Measurements from ENCODE around the gene USP9Y.
"Not testable (repeated sequence)": the region's sequence is repeated elsewhere in the genome, so short reads cannot be mapped to it uniquely, and the experiment has no call there.

Gene USP9Y, protein sequence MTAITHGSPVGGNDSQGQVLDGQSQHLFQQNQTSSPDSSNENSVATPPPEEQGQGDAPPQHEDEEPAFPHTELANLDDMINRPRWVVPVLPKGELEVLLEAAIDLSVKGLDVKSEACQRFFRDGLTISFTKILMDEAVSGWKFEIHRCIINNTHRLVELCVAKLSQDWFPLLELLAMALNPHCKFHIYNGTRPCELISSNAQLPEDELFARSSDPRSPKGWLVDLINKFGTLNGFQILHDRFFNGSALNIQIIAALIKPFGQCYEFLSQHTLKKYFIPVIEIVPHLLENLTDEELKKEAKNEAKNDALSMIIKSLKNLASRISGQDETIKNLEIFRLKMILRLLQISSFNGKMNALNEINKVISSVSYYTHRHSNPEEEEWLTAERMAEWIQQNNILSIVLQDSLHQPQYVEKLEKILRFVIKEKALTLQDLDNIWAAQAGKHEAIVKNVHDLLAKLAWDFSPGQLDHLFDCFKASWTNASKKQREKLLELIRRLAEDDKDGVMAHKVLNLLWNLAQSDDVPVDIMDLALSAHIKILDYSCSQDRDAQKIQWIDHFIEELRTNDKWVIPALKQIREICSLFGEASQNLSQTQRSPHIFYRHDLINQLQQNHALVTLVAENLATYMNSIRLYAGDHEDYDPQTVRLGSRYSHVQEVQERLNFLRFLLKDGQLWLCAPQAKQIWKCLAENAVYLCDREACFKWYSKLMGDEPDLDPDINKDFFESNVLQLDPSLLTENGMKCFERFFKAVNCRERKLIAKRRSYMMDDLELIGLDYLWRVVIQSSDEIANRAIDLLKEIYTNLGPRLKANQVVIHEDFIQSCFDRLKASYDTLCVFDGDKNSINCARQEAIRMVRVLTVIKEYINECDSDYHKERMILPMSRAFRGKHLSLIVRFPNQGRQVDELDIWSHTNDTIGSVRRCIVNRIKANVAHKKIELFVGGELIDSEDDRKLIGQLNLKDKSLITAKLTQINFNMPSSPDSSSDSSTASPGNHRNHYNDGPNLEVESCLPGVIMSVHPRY (N-terminal part only)

DNA sequence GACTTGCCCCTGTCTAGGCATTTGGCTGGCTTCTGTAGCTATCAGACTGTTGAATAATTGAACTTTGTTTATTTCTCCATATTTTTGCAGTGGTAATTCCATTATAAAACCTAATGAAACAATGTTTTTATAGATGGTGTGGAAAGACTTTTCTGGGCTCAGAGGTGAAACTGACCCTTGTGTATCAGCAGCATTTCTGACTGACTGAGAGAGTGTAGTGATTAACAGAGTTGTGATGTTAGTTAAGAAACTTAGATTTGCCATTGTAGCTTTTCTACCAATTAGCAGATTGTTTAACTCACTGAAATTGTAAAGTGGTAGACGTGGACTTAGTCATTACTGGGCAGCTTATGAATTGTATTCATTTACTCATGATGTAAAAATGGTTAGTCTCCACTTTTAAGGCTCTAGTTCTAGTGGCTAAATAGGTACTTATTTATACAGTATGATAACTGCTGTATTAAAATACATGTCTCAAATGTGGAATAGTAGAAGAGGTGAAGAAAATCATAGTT, at the start of gene USP9Y:
TSS of gene USP9Y (plus strand) at position 51 of the 515 bp plus-strand sequence. CDS start 8,217 bp downstream, outside the sequence.
- Histone ChIP-seq H3K27ac (no peak within 1 kb of the TSS), H3K4me3 (no peak within 1 kb of the TSS)
- TF ChIP-seq, protein P1, sequence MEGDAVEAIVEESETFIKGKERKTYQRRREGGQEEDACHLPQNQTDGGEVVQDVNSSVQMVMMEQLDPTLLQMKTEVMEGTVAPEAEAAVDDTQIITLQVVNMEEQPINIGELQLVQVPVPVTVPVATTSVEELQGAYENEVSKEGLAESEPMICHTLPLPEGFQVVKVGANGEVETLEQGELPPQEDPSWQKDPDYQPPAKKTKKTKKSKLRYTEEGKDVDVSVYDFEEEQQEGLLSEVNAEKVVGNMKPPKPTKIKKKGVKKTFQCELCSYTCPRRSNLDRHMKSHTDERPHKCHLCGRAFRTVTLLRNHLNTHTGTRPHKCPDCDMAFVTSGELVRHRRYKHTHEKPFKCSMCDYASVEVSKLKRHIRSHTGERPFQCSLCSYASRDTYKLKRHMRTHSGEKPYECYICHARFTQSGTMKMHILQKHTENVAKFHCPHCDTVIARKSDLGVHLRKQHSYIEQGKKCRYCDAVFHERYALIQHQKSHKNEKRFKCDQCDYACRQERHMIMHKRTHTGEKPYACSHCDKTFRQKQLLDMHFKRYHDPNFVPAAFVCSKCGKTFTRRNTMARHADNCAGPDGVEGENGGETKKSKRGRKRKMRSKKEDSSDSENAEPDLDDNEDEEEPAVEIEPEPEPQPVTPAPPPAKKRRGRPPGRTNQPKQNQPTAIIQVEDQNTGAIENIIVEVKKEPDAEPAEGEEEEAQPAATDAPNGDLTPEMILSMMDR (IDR thresholded peaks at IDR 0.05) = no peak
- no peak for DNase-seq (ENCODE audit: low spot score)

DNA sequence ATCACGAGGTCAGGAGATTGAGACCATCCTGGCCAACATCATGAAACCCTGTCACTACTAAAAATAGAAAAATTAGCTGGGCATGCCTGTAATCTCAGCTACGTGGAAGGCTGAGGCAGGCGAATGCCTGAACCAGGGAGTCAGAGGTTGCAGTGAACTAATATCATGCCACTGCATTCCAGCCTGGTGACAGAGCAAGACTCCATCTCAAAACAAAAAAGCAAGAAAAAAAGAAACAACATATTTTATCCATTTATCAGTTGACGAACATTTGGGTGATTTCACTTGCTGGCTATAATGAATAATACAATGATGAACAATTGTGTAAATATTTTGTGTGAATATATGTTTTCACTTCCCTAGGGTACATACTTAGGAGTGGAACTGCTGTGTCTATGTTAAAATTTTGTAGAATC, 49.4 kb upstream of the USP9Y start:
- TF ChIP-seq, protein P1 (IDR thresholded peaks at IDR 0.05) = no peak
- DNase-seq (ENCODE audit: low spot score) = no peak
- Histone ChIP-seq H3K27ac (no peak overlapping the region), H3K4me3 (no peak overlapping the region)

DNA sequence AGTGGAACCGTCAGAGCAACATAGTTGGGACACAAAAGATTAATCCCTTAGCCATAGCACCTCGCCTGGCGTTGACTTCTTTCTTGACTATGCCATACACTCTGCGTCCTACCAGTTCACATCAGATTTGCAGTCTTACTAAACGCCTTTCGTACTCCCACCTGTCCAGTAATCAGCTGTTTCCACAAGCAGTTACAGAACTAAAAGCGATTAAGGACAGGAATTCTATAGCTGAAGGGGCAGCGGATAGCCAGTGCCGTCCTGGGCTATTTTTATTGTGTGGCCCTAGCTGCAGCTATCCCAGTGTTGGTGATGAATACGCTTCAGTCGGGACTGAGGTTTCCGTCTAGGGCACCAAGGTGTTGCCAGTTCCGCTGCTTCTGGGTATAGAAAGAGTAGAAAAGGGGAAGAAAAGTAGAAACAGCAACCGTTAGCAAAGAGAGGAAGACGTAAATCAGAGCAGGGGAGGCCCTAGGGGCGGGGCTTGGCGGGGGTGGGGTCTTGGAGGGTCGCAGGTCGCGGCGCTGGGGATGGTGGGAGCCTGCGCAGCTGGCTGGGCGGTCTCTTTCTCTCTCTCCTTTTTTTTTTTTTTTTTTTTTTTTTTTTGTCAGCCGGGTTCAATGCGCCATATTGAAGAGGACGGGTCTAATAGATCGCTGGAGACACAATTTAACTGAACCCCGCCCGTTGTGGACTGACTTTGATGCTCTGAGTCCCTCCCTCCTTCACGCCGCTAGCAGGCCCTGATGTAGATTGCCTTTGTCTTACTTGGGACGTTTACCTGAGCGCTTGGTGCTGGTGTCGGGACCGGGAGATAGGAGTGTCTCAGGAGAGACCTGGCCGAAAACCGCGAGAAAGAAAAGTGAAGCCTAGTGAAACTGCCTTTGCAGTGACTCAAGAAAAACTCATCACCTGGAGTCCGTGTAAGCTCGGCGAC, 39.0 kb upstream of the USP9Y start:
- H3K27ac ChIP-seq = no peak overlapping the region
- TF ChIP-seq, protein P1 (IDR thresholded peaks at IDR 0.05) = no peak
- DNase-seq (ENCODE audit: low spot score) = no peak
- no peak overlapping the region for H3K4me3 ChIP-seq

DNA sequence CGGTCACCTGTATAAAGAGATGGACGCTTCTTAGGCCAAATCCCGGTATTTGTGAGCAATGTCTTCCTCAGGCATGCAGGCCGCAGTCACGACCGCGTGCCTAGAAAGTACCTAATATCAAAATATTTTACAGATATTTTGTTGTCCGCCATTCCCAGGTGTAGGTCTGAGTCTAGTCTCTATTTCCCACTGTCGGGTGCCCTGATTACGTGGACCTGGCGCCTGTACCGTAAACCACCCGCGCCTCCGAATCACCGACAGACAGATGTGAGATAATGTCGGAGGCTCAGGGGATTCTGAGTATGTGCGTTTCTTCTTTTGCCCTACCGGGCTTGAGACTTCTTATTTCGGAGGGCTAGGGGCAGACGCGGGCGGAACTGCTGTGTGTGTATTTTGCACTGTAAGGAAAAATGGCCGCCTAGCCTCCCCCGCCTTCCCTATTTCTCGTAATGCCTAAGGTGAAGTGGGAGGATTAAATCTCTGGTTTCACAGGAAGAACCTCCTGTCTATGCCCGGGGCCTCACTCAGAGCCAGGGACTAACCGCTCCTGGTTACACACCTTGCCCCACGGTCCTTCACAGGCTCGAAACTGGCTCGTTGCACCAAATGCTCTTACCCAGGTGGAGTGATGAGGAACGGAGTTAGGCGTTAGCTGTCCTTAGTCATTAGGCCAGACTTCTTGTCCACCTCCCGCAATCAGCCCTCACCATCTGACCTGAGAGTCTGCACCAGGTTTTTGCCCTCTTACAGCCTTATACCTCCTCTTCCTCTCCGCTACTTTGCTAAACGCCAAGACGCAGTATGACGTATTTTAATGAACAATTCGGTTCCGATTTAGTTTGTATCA, 38.1 kb upstream of the USP9Y start:
- TF ChIP-seq, protein P1 (IDR thresholded peaks at IDR 0.05) = no peak
- H3K4me3 ChIP-seq = no peak overlapping the region
- H3K27ac ChIP-seq = no peak overlapping the region
- DNase-seq (ENCODE audit: low spot score) = no peak

DNA sequence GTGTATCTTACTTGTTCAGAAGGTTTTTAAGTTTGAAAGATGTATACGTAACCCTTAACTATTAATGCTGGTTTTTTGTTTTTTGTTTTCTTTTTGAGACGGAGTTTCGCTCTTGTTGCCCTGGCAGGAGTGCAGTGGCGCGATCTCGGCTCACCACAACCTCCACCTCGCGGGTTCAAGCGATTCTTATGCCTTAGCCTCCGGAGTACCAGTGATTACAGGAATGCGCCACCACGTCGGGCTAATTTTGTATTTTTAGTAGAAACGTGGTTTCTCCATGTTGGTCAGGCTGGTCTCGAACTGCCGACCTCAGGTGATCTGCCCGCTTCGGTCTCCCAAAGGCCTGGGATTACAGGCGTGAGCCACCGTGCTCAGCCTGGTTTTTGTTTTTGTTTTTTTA, 37.2 kb upstream of the USP9Y start:
- not testable (repeated sequence) for H3K27ac ChIP-seq; H3K4me3 ChIP-seq; DNase-seq (ENCODE audit: low spot score)

DNA sequence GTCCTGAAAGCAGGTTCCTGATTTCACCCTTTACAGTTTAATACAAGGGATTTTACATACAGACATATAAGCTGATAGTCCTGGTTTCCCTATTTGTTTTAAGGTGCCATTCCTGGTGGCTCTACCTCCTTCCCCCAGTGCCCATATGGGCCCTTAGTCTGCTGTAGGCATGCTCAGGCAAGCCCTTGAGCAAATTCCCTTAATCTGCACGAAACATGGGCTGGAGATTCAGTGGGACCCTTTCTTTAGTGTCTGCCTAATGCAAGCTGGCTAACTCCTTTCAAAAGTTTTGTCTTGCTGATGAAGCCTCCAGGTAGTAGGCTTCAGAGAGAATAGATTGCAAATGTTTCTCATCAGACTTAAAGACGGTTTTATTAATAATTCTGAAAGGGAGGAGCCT, 22.9 kb upstream of the USP9Y start:
- no peak for DNase-seq (ENCODE audit: low spot score)
- Histone ChIP-seq H3K27ac (no peak overlapping the region), H3K4me3 (no peak overlapping the region)
- TF ChIP-seq, protein P1 (IDR thresholded peaks at IDR 0.05) = no peak

Data from coronary artery (tissue), 2 donors.